ENCODE data around the gene TNFSF13B.
"Not testable (repeated sequence)": the region's sequence is repeated elsewhere in the genome, so short reads cannot be mapped to it uniquely, and the experiment has no call there.

Gene TNFSF13B, protein sequence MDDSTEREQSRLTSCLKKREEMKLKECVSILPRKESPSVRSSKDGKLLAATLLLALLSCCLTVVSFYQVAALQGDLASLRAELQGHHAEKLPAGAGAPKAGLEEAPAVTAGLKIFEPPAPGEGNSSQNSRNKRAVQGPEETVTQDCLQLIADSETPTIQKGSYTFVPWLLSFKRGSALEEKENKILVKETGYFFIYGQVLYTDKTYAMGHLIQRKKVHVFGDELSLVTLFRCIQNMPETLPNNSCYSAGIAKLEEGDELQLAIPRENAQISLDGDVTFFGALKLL

DNA sequence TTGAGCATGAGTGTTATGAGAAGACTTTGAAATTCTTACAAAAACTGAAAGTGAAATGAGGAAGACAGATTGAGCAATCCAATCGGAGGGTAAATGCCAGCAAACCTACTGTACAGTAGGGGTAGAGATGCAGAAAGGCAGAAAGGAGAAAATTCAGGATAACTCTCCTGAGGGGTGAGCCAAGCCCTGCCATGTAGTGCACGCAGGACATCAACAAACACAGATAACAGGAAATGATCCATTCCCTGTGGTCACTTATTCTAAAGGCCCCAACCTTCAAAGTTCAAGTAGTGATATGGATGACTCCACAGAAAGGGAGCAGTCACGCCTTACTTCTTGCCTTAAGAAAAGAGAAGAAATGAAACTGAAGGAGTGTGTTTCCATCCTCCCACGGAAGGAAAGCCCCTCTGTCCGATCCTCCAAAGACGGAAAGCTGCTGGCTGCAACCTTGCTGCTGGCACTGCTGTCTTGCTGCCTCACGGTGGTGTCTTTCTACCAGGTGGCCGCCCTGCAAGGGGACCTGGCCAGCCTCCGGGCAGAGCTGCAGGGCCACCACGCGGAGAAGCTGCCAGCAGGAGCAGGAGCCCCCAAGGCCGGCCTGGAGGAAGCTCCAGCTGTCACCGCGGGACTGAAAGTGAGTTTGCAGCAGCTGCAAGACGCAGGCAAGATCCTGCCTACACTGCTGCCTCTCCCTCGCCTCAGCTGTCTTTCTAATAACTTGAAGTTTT is at the start of gene TNFSF13B:
Gene TNFSF13B (plus strand): TSS at position 118 of the 728 bp plus-strand sequence. CDS start 178 bp downstream, at position 296.
- peak in 39 of 42 donors; percentile 4 to 62 (median 31) for DNase-seq

DNA sequence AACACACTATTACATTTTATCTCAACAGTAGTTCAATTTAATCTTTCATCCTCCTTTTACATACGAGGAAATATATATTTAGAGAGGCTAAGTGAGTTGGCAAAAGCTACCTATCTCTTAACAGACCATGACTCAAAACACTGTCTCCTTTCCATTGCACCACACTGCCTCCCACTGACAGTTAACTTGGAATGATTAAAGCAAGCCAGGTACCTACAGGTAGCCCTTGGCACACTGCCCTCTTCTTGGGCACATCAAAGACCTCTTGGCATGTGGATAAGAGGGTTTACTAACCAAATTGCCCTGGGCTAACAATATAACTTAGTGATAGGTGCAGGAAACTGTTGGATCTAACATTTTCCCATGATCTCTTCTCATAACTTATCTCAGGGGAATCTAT is 49.5 kb upstream of the TNFSF13B start:
- DNase-seq = peak in 2 of 42 donors; percentile 11 to 13
- intact Hi-C loops (cut with DNase I) = no loop called here

More for the DNA sequence above, at the start of gene TNFSF13B:
- intact Hi-C loops (cut with DNase I) = no loop called here

GRCh38 chr13:108223687-108224503 is 45.6 kb upstream of the TNFSF13B start:
- DNase-seq = no peak
- intact Hi-C loops (cut with DNase I) = no loop called here

DNA sequence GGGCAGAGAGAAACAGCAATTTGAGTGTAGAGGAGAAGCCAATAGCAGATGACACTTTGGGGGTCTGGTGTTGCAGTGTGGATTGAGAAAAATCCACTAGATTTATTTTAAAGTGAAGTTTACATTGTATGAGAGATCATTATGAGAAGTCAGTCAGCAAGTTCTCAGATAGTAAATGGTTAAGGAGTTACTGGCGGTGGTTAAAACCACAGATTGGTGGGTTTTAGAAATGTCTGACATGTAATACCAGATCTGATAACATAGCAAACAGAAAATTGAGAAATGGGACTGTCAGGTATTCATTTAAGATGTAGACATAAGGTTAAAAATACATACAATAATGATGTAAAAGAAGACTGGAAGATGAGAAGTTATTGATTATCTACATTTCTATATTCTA is 44.1 kb upstream of the TNFSF13B start:
- intact Hi-C loops (cut with DNase I) = no loop called here
- no peak for DNase-seq

- intact Hi-C loops (cut with DNase I) = no loop called here
- DNase-seq = no peak
These were observed 43.3 kb upstream of the TNFSF13B start for GRCh38 chr13:108226184-108226583.

- intact Hi-C loops (cut with DNase I) = no loop called here
- DNase-seq = peak in 16 of 42 donors; percentile 6 to 82 (median 35)
These were observed 41.8 kb upstream of the TNFSF13B start for GRCh38 chr13:108227651-108228272.

DNA sequence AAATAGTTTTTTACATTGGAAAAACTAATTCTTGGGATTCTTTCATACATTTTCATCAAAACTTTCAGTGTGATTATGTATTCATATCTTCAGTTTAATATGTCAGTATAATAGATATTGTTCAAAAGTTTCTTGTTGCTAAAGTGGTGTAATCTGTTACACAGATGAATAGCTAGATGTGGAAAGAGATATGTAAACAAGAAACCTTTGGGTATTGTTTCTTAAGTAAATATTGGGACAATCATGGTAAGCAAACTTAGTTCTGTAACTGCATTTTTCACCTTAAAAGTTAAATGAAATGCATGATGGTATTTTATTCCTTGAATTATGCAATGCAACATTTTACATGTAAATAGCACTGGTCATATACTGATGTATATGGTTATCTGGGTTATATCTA is 39.1 kb upstream of the TNFSF13B start:
- intact Hi-C loops (cut with DNase I) = no loop called here
- DNase-seq = no peak

DNA sequence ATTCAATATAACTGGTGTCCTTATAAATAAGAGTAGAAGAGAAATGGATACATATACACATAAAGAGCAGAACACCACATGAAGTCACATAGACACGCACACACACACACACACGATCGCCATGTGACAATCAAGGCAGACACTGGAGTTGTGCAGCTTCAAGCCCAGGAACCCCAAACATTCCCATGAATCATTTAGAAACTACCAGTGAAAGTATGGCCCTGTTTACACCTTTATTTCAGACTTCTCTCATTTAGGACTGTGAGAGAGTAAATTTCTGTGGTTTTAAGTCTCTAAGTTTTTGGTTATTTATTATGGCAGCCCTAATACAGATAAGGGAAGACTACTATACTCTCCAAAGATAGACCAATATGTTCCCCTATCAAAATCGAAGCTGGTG is 20.4 kb upstream of the TNFSF13B start:
- intact Hi-C loops (cut with DNase I) = no loop called here
- DNase-seq = no peak

DNA sequence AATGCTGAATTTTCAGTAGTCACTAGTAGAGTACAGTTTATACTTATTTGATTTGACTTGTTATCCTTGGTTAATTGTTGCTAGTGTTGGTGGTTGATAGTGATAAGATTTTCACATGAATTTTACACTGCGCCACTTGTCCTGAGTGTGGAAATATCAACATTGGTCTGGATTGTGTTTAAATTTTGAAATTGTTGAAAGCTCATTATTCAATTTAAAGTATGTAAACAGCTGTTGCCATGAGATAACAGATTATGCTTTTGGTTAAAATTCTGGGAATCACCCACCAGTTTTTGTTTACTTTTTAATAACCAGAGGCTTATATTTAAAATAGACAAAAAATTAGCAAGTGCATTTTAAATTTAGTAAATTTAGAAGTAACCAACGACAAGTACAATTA is 12.3 kb upstream of the TNFSF13B start:
- intact Hi-C loops (cut with DNase I) = no loop called here

DNA sequence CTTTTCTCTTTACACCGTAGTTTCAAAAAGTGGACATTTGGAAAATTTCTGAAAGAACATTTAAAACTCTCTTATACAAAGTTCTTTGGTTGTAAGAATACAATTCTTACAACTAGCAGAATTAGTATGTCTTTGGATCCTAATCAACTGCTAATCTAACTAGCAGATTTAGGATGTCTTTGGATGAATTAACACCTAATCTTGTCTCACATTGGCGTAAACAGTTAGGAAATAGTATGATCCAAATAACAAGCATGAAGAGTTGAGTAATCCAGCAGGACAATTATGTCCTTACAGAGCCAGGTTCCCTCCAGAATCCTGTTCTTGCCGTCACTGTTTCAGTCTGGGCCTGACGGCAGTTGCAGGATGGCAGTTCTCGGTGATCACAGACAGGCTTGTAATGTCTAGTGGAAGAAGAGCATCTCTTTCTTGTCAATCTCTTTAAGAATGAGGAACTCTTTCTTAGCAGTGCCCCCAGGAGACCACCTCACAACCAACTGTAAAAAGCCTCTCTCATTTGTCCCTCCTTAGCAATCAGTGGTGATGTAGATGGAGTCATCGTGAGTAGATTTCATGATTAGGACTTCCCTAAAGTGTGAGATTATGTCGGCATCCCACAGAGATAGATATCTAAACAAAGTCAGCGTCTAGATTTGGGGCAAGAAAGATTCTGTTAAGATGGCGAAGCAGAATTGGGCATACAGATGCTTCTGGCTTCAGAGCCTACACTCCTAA is 5.7 kb upstream of the TNFSF13B start:
- intact Hi-C loops (cut with DNase I) = no loop called here
- DNase-seq = no peak

More for the DNA sequence above, 12.3 kb upstream of the TNFSF13B start:
- no peak for DNase-seq

DNA sequence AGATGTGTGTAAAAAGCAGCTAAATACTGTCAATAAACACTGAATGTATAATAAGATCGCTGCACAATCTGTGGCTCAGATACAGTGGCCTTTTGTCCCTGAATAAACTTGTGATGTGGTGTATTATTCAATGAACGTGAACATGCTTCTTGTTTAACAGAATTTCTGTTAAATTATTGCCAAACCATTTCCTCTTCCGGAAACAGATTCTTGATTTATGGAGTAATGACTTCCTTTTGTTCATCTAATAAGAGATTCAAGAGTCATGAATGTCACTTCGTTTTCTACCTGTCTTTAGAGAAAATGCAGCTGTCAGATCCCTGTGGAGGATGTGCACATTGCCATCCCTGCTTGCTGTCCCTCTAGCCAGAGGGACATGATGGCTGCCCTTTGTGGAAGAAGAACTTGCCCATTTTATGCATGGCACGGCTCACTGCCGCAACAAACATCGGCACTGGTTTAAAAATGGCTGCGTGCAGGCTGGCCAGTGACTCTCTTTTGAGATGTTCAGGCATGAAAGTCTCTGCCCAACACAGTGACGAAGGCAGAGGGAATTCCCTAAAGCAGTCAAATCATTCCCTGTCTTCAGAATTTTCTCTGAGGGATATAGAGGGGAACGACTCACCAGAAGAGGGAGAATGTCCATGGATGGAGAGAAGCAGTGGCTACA is 3.1 kb upstream of the TNFSF13B start:
- intact Hi-C loops (cut with DNase I) = no loop called here
- DNase-seq = no peak

DNA sequence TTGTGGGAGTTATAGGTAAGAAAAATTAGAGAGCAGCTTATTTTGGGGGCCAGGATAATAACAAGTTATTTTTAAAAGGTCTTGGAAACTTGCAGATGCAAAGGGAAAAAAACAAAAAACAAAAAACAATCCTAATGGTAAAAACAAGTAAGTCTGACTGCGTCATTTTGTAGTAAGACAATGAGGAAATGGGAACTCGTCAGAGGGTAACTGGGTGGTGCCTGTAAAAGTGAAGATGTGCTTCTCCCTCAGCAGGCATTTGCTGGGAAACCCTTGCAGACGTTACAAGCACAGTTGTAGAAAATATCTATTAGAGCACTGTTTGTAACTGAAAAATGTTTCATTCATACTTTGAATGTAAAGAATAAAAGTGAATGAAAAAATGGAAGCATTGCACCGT is 2.2 kb upstream of the TNFSF13B start:
- DNase-seq = no peak
- intact Hi-C loops (cut with DNase I) = no loop called here

DNA sequence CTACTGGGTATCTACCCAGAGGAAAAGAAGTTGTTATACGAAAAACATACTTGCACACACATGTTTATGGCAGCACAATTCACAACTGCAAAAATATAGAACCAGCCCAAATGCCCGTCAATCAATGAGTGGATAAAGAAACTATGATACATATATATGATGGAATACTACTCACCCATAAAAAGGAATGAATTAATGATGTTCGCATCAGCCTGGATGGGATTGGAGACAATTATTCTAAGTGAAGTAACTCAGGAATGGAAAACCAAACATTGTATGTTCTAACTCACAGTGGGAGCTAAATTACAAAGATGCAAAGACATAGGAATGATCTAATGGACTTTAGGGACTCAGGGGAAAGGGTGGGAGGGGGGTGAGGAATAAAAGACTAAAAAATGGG is 1.7 kb upstream of the TNFSF13B start:
- intact Hi-C loops (cut with DNase I); DNase-seq: not testable (repeated sequence)

DNA sequence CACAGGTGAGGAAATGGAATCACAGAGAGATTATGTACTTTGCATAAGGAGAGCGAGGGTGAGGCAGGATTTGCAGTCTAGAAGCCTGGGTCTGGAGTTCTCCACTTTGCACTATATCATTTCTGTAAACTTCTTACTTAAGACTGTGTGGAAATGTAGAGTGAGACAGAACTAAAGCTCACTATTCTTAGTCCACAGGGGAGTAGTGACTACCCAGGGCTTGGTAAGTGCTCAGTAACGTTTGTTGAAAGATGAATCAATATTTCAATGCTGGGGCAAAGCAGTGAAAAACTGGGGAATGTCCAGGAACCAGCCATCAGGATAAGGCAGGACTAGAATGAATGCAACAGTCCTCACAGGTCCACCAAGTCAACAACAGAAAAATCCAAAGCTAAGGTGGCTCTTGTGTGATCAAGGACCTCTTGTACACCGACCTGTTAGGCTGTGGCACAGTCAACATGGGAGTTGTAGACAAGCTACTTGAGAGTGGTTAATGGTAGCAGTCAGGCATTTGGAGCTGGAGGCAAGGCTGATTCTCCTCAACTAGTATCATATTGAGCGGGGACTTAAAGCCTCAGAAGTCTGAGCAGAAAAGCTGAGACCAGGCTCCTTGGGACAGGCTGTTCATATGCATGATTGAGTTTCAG is 929 bp upstream of the TNFSF13B start:
- intact Hi-C loops (cut with DNase I) = no loop called here
- no peak for DNase-seq

DNA sequence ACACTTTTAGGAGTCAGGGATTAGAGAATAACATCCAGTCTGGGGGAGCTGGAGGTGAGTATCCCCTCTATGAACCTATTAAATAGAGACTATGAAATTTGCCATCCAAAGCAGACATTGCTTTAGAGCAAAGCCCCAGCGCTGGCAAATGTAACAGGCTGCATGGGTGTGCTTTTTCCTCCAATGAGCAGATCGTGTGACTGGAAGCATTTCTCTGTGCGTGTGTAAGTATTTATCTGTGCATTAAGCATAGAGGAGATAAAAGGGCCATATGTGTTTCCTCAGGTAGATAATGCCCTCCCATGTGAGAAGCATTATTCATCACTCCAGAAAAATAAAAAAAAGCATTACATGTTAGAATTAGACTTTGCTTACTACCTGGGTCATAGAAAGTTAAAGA is 924 bp downstream of the TNFSF13B start:
- no peak for DNase-seq
- intact Hi-C loops (cut with DNase I) = no loop called here

DNA sequence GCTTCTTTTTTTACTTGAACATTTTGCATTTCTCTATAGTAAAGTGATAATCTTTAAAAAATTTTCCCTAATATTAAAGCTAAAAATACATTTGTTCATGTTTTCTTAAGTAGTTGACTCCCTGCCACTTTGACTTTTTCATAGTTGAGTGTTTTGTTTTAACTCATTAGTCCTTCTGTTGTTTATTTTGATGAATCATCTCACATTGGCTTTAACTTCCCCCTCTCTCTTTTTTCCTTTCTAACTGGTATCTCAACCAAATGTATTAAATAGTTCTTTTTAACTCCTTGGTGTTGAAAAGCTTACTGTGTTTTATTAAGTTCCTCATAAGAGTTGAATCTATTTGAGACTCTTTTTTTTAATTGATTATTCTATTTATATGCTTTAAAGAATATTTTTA is 2.8 kb downstream of the TNFSF13B start:
- no peak for DNase-seq
- intact Hi-C loops (cut with DNase I) = no loop called here

DNA sequence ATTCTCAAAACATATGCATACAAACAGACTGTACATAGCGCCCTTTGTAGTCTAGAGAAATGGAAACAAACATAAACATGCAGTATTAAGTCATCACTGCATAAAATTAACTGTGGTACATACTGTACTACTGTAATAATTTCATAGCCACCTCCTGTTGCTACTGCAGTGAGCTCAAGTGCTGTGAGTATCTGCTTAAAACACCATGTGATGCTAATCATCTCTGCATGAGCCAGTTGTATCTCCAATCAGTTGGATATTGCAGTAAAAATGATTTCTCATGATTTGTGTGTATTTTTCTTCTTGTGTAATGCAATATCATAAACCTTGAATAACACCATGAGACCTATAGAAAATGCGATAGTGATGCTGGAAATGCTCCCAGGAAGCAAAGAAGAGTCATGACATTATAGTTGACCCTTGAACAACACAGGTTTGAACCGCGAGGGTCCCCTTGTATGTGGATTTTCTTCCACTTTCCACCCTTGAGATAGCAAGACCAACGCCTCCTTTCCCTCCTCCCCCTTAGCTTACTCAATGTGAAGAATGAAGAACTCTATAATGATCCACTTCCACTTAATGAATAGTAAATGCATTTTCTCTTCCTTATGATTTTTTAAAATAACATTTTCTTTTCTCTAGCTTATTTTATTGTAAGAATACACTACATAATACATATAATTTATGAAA is 4.1 kb downstream of the TNFSF13B start:
- intact Hi-C loops (cut with DNase I) = no loop called here

More for the DNA sequence above, 4.1 kb downstream of the TNFSF13B start:
- DNase-seq = no peak

Measured in head of caudate nucleus (tissue), 42 donors.